Neuronal stem cell (in vitro differentiated cells): ENCODE measurements around the gene CCDC91.

Experiments used
- DNase-seq: peaks from one replicate; pipeline ENCODE4 v3.0.0-alpha.2; 2013; ENCODE audit warnings: low spot score
- H2AFZ ChIP-seq: one replicate; pipeline ENCODE4 v1.6.1; 2013; ENCODE audit warnings: mild to moderate bottlenecking, low read length, inconsistent platforms
- H2AK5ac ChIP-seq: 2 replicates; pipeline ENCODE4 v1.6.1; 2013; ENCODE audit warnings: low read depth, mild to moderate bottlenecking, inconsistent platforms, low read length, moderate library complexity, mixed read lengths
- H2BK120ac ChIP-seq: 2 replicates; pipeline ENCODE4 v1.6.1; 2013; ENCODE audit warnings: low read depth, mild to moderate bottlenecking, inconsistent platforms, low read length, moderate library complexity, mixed read lengths
- H2BK12ac ChIP-seq: one replicate; pipeline ENCODE4 v1.6.1; 2013; ENCODE audit warnings: low read length, inconsistent platforms
- H2BK15ac ChIP-seq: 2 replicates; pipeline ENCODE4 v1.6.1; 2013; ENCODE audit warnings: mild to moderate bottlenecking, low read length, inconsistent platforms, mixed read lengths
- H2BK5ac ChIP-seq: one replicate; pipeline ENCODE4 v1.6.1; 2013; ENCODE audit warnings: inconsistent platforms, mild to moderate bottlenecking, low read length, moderate library complexity
- H3K14ac ChIP-seq: one replicate; pipeline ENCODE4 v1.6.1; 2013; ENCODE audit warnings: low read length, inconsistent platforms
- H3K18ac ChIP-seq: 2 replicates; pipeline ENCODE4 v1.6.1; 2013; ENCODE audit warnings: low read length, inconsistent platforms
- H3K23ac ChIP-seq: 2 replicates; pipeline ENCODE4 v1.6.1; 2013; ENCODE audit warnings: low read depth, mild to moderate bottlenecking, mixed read lengths, low read length, inconsistent platforms; ENCODE audit not compliant: poor library complexity
- H3K27ac ChIP-seq: replicated peaks from 3 replicates; pipeline ENCODE4 v1.5.1; 2013; ENCODE audit warnings: low read length, inconsistent platforms
- H3K27me3 ChIP-seq, 3 experiments: 2 replicates each; pipeline ENCODE4 v1.6.1; 2013; ENCODE audit warnings: low read length in 3 of 3, mild to moderate bottlenecking in 2 of 3, inconsistent platforms in 1 of 3, low read depth in 1 of 3, mixed read lengths in 1 of 3, moderate library complexity in 1 of 3; ENCODE audit not compliant: control insufficient read depth in 3 of 3, insufficient read depth in 3 of 3
- H3K36me3 ChIP-seq, 2 donors: replicated peaks in 1 of 2; 2 replicates each; pipeline ENCODE4 v1.6.1; 2013; ENCODE audit warnings: low read length in 2 of 2; ENCODE audit not compliant: control insufficient read depth in 2 of 2, insufficient read depth in 2 of 2
- H3K4ac ChIP-seq: 2 replicates; pipeline ENCODE4 v1.6.1; 2013; ENCODE audit warnings: inconsistent platforms, mild to moderate bottlenecking, low read length, moderate library complexity
- H3K4me1 ChIP-seq, 2 donors: 1 replicate in 1 of 2; 2 replicates in 1 of 2; pipeline ENCODE4 v1.6.1; 2013; ENCODE audit warnings: low read length in 2 of 2, low read depth in 1 of 2; ENCODE audit not compliant: control insufficient read depth in 2 of 2, insufficient read depth in 1 of 2
- H3K4me2 ChIP-seq: one replicate; pipeline ENCODE4 v1.6.1; 2013; ENCODE audit warnings: mild to moderate bottlenecking, low read length, inconsistent platforms; ENCODE audit not compliant: insufficient read depth, poor library complexity, severe bottlenecking
- H3K4me3 ChIP-seq, 2 donors: 2 replicates each; pipeline ENCODE4 v1.5.1; 2013; ENCODE audit warnings: low read length in 2 of 2, mild to moderate bottlenecking in 2 of 2, inconsistent platforms in 1 of 2, moderate library complexity in 1 of 2
- H3K79me1 ChIP-seq: one replicate; pipeline ENCODE4 v1.6.1; 2013; ENCODE audit warnings: low read depth, mild to moderate bottlenecking, inconsistent platforms, low read length, moderate library complexity
- H3K9ac ChIP-seq: one replicate; pipeline ENCODE4 v1.6.1; 2013; ENCODE audit warnings: mild to moderate bottlenecking, low read depth, low read length, inconsistent platforms; ENCODE audit not compliant: poor library complexity
- H3K9me3 ChIP-seq, 2 donors: replicated peaks in 1 of 2; 2 replicates each; pipeline versions ENCODE3 to v1.6.1; 2013; ENCODE audit warnings: low read length in 2 of 2, mild to moderate bottlenecking in 2 of 2, inconsistent platforms in 1 of 2, low read depth in 1 of 2, mixed read lengths in 1 of 2, moderate library complexity in 1 of 2; ENCODE audit not compliant: control insufficient read depth in 2 of 2, insufficient read depth in 1 of 2
- H4K8ac ChIP-seq: one replicate; pipeline ENCODE4 v1.6.1; 2013; ENCODE audit warnings: low read depth, mild to moderate bottlenecking, inconsistent platforms, low read length, moderate library complexity
- H4K91ac ChIP-seq: one replicate; pipeline ENCODE4 v1.6.1; 2013; ENCODE audit warnings: low read length, low read depth, mild to moderate bottlenecking, inconsistent platforms; ENCODE audit not compliant: poor library complexity
- WGBS, 2 donors: extraction: QIAGEN DNeasy Blood & Tissue Kit; methylation state at CpG; one replicate each; pipeline ENCODE4 v1.1.7; 2013; ENCODE audit warnings: missing lambda C conversion rate in 2 of 2, mixed read lengths in 1 of 2; ENCODE audit not compliant: insufficient read length in 2 of 2, insufficient replicate concordance in 1 of 2; ENCODE audit errors: extremely low coverage in 2 of 2; 5-methylcytosine and 5-hydroxymethylcytosine counted together

The CCDC91 gene

GRCh38 chr12:28268608-28269229 lies 78.5 kb downstream of the CCDC91 start:
- Histone ChIP-seq H3K27me3 (no peaks in the 10 kb centered on the region), H3K4me3 (no peak overlapping the region), H3K36me3 (peaks cover 0 to 2% of the 10 kb centered on the region in 2 donors), H2AFZ (no peak overlapping the region), H2BK5ac (no peak overlapping the region), H3K9me3 (peaks cover 2 to 5% of the 10 kb centered on the region in 2 donors), H3K14ac (no peak overlapping the region), H2BK12ac (no peak overlapping the region), H3K79me1 (no peaks in the 10 kb centered on the region), H3K23ac (no peak overlapping the region), H3K9ac (no peak overlapping the region), H3K4me2 (no peak overlapping the region), H3K27ac (no peak overlapping the region), H4K91ac (no peak overlapping the region), H2AK5ac (no peak overlapping the region), H3K18ac (no peak overlapping the region), H2BK120ac (no peak overlapping the region), H3K4me1 (no peaks in the 10 kb centered on the region), H3K4ac (no peak overlapping the region), H4K8ac (no peak overlapping the region), H2BK15ac (no peak overlapping the region)
- WGBS, 2 donors, result no CpG with 5 or more reads among the region's 3 CpGs
- no peak for DNase-seq

GRCh38 chr12:28269851-28270250 lies 79.6 kb downstream of the CCDC91 start:
- Histone ChIP-seq H2BK5ac (no peak overlapping the region), H2BK12ac (no peak overlapping the region), H3K4me3 (no peak overlapping the region), H3K18ac (no peak overlapping the region), H4K91ac (no peak overlapping the region), H3K4me1 (no peaks in the 10 kb centered on the region), H3K9ac (no peak overlapping the region), H3K4ac (no peak overlapping the region), H3K79me1 (no peaks in the 10 kb centered on the region), H2BK120ac (no peak overlapping the region), H2AFZ (no peak overlapping the region), H3K9me3 (peaks cover 2 to 5% of the 10 kb centered on the region in 2 donors), H3K27me3 (no peaks in the 10 kb centered on the region), H4K8ac (no peak overlapping the region), H3K4me2 (no peak overlapping the region), H3K23ac (no peak overlapping the region), H2BK15ac (no peak overlapping the region), H3K27ac (no peak overlapping the region), H3K36me3 (peaks cover 0 to 2% of the 10 kb centered on the region in 2 donors), H3K14ac (no peak overlapping the region), H2AK5ac (no peak overlapping the region)
- WGBS, 2 donors, result no CpG with 5 or more reads among the region's 1 CpG
- no peak for DNase-seq

GRCh38 chr12:28278499-28278898 lies 88.2 kb downstream of the CCDC91 start:
- Histone ChIP-seq H4K91ac (no peak overlapping the region), H3K23ac (no peak overlapping the region), H3K9ac (no peak overlapping the region), H3K4me2 (no peak overlapping the region), H2BK15ac (no peak overlapping the region), H3K4me1 (no peaks in the 10 kb centered on the region), H3K27ac (no peak overlapping the region), H2BK12ac (no peak overlapping the region), H3K36me3 (no peaks in the 10 kb centered on the region), H4K8ac (no peak overlapping the region), H2AK5ac (no peak overlapping the region), H3K79me1 (no peaks in the 10 kb centered on the region), H3K9me3 (no peaks in the 10 kb centered on the region), H3K18ac (no peak overlapping the region), H3K4me3 (no peak overlapping the region), H3K27me3 (no peaks in the 10 kb centered on the region), H2BK120ac (no peak overlapping the region), H2AFZ (no peak overlapping the region), H3K4ac (no peak overlapping the region), H3K14ac (no peak overlapping the region), H2BK5ac (no peak overlapping the region)
- no CpG with 5 or more reads among the region's 1 CpG for WGBS, 2 donors
- no peak for DNase-seq

GRCh38 chr12:28278960-28279359 lies 88.7 kb downstream of the CCDC91 start:
- no peak overlapping the region for H4K8ac ChIP-seq
- H3K9me3 ChIP-seq, result no peaks in the 10 kb centered on the region
- DNase-seq, result no peak
- H3K14ac ChIP-seq, result no peak overlapping the region
- no peak overlapping the region for H3K27ac ChIP-seq
- H2BK5ac ChIP-seq, result no peak overlapping the region
- no peaks in the 10 kb centered on the region for H3K36me3 ChIP-seq
- no peak overlapping the region for H3K18ac ChIP-seq
- no peak overlapping the region for H3K4me3 ChIP-seq
- WGBS, 2 donors, result no CpG with 5 or more reads among the region's 1 CpG
- H3K79me1 ChIP-seq, result no peaks in the 10 kb centered on the region
- H3K4me1 ChIP-seq, result no peaks in the 10 kb centered on the region
- no peaks in the 10 kb centered on the region for H3K27me3 ChIP-seq
- H3K9ac ChIP-seq, result no peak overlapping the region
- no peak overlapping the region for H2AFZ ChIP-seq
- H3K4me2 ChIP-seq, result no peak overlapping the region
- no peak overlapping the region for H2BK12ac ChIP-seq
- no peak overlapping the region for H2BK15ac ChIP-seq
- H3K23ac ChIP-seq, result no peak overlapping the region
- H2AK5ac ChIP-seq, result no peak overlapping the region
- H3K4ac ChIP-seq, result no peak overlapping the region
- H4K91ac ChIP-seq, result no peak overlapping the region
- H2BK120ac ChIP-seq, result no peak overlapping the region
